Neural cell (in vitro differentiated cells): ENCODE measurements around the gene RCE1. TPM values are rescaled to one million over a fixed set of nuclear protein-coding genes. Genes with fewer than 3 reads are reported as not detected.

ENCODE experiments used
- H2AFZ ChIP-seq: fragments of 200-600, 300-800 bp; sonication (generic), shearing (Covaris generic); 2 replicates; pipeline ENCODE4 v1.6.0; 2014; ENCODE audit warnings: low read depth, mild to moderate bottlenecking, antibody characterized with exemption, low read length, moderate library complexity
- H3F3A ChIP-seq: fragments of 200-600 bp; shearing (Covaris generic); 2 replicates; pipeline ENCODE4 v1.6.1; 2016; ENCODE audit warnings: mild to moderate bottlenecking, moderate library complexity, mixed read lengths, antibody characterized with exemption, low read length; ENCODE audit not compliant: insufficient read depth, poor library complexity, severe bottlenecking
- H3K27ac ChIP-seq: fragments of 200-600, 300-800 bp; sonication (generic), shearing (Covaris generic); 2 replicates; pipeline ENCODE4 v1.5.1; 2014; ENCODE audit warnings: mild to moderate bottlenecking, low read length, moderate library complexity
- H3K27me3 ChIP-seq: fragments of 300-800, 200-600 bp; sonication (generic), shearing (Covaris generic); 2 replicates; pipeline ENCODE4 v1.6.0; 2014; ENCODE audit warnings: mild to moderate bottlenecking, low read depth, low read length, moderate library complexity; ENCODE audit not compliant: insufficient read depth
- H3K36me3 ChIP-seq: fragments of 300-800, 200-600 bp; sonication (generic), shearing (Covaris generic); 2 replicates; pipeline ENCODE4 v1.5.1; 2014; ENCODE audit warnings: mild to moderate bottlenecking, antibody characterized with exemption, low read length, moderate library complexity; ENCODE audit not compliant: insufficient read depth
- H3K4me2 ChIP-seq: fragments of 300-800, 200-600 bp; sonication (generic), shearing (Covaris generic); 2 replicates; pipeline ENCODE4 v1.6.0; 2014; ENCODE audit warnings: mild to moderate bottlenecking, low read length
- H3K4me3 ChIP-seq: fragments of 300-800, 200-600 bp; sonication (generic), shearing (Covaris generic); 2 replicates; pipeline ENCODE4 v1.5.1; 2014; ENCODE audit warnings: mild to moderate bottlenecking, low read length, moderate library complexity
- H3K79me2 ChIP-seq: fragments of 200-600 bp; shearing (Covaris generic); replicated peaks from 2 replicates; pipeline ENCODE4 v1.6.0; 2014; ENCODE audit warnings: mild to moderate bottlenecking, low read length, moderate library complexity; ENCODE audit not compliant: insufficient read depth
- H3K9ac ChIP-seq: fragments of 300-800, 200-600 bp; sonication (generic), shearing (Covaris generic); 2 replicates; pipeline ENCODE4 v1.6.1; 2016; ENCODE audit warnings: mild to moderate bottlenecking, low read length, mixed read lengths
- H3K9me2 ChIP-seq: fragments of 200-600 bp; shearing (Covaris generic); 2 replicates; pipeline ENCODE4 v1.6.1; 2016; ENCODE audit warnings: mild to moderate bottlenecking, low read length, mixed read lengths; ENCODE audit not compliant: insufficient read depth
- H3K9me3 ChIP-seq: fragments of 200-600, 300-800 bp; sonication (generic), shearing (Covaris generic); 2 replicates; pipeline ENCODE4 v1.6.1; 2016; ENCODE audit warnings: mild to moderate bottlenecking, mixed run types, low read length, moderate library complexity, mixed read lengths
- H4K20me1 ChIP-seq: fragments of 200-600 bp; shearing (Covaris generic); 2 replicates; pipeline ENCODE4 v1.6.1; 2016; ENCODE audit warnings: mild to moderate bottlenecking, mixed run types; ENCODE audit not compliant: insufficient read depth
- CTCF ChIP-seq: fragments of 450-650 bp; IDR thresholded peaks from 2 replicates; pipeline ENCODE4 v1.5.1; 2014; ENCODE audit warnings: antibody characterized with exemption, mild to moderate bottlenecking, moderate library complexity; ENCODE audit not compliant: poor library complexity, severe bottlenecking
- EP300 ChIP-seq: fragments of 450-650 bp; conservative IDR thresholded peaks from 2 replicates; pipeline ENCODE4 v1.6.1; 2014; ENCODE audit warnings: antibody characterized with exemption, mild to moderate bottlenecking, moderate library complexity; ENCODE audit not compliant: poor library complexity, severe bottlenecking
- EZH2 ChIP-seq: fragments of 200-600, 300-800 bp; shearing (Covaris generic), sonication (generic); IDR thresholded peaks from 2 replicates; pipeline ENCODE4 v1.6.1; 2014; ENCODE audit warnings: antibody characterized with exemption, low read length, borderline replicate concordance, mild to moderate bottlenecking; ENCODE audit not compliant: insufficient read depth, poor library complexity, severe bottlenecking
- MXI1 ChIP-seq: fragments of 450-650 bp; conservative IDR thresholded peaks from 2 replicates; pipeline ENCODE4 v1.6.1; 2014; ENCODE audit warnings: antibody characterized with exemption, mild to moderate bottlenecking; ENCODE audit not compliant: poor library complexity, severe bottlenecking
- POLR2AphosphoS5 ChIP-seq: IDR thresholded peaks from 2 replicates; pipeline ENCODE4 v1.6.1; 2012
- RAD21 ChIP-seq: fragments of 450-650 bp; conservative IDR thresholded peaks from 2 replicates; pipeline ENCODE4 v1.6.1; 2014; ENCODE audit warnings: antibody characterized with exemption, mild to moderate bottlenecking, moderate library complexity
- REST ChIP-seq: IDR thresholded peaks from 2 replicates; pipeline ENCODE4 v1.6.1; 2012; ENCODE audit warnings: borderline replicate concordance
- SMC3 ChIP-seq: fragments of 450-650 bp; conservative IDR thresholded peaks from 2 replicates; pipeline ENCODE4 v1.6.1; 2014; ENCODE audit warnings: antibody characterized with exemption, mild to moderate bottlenecking, moderate library complexity; ENCODE audit not compliant: poor library complexity
- TAF1 ChIP-seq: IDR thresholded peaks from 2 replicates; pipeline ENCODE4 v1.6.1; 2012; ENCODE audit warnings: low read depth
- polyA plus RNA-seq: library from polyadenylated mRNA; depleted of rRNA; stranded (reverse); fragments of >200 nt; gene quantifications from 2 replicates; pipeline ENCODE4 v1.2.3, GENCODE V29; 2014

RCE1 gene
- polyA plus RNA-seq, 1 donor from 2014 or later: 50.5 TPM

GRCh38 chr11:66870616-66871520 is 27.6 kb downstream of the RCE1 start:
- Histone ChIP-seq H2AFZ (no peak overlapping the region), H3K4me2 (no peak overlapping the region), H3K79me2 (no peaks in the 10 kb centered on the region), H4K20me1 (no peaks in the 10 kb centered on the region), H3K27ac (no peak overlapping the region), H3K9me3 (no peaks in the 10 kb centered on the region), H3K9me2 (no peaks in the 10 kb centered on the region), H3K36me3 (no peaks in the 10 kb centered on the region), H3K9ac (no peak overlapping the region), H3K27me3 (no peaks in the 10 kb centered on the region), H3F3A (no peaks in the 10 kb centered on the region), H3K4me3 (no peak overlapping the region)
- no peak for TF ChIP-seq MXI1
- no peak for TF ChIP-seq TAF1
- no peak for TF ChIP-seq CTCF
- no peak for TF ChIP-seq POLR2AphosphoS5
- TF ChIP-seq EP300: no peak
- TF ChIP-seq RAD21: no peak

GRCh38 chr11:66871521-66871901 is 28.3 kb downstream of the RCE1 start:
- no peak overlapping the region for H3K27ac ChIP-seq
- no peak overlapping the region for H2AFZ ChIP-seq
- TF ChIP-seq SMC3 (no peak), RAD21 (no peak), CTCF (no peak), REST (no peak), MXI1 (no peak), EZH2 (no peak), TAF1 (no peak), POLR2AphosphoS5 (no peak), EP300 (no peak)
- H3K4me3 ChIP-seq: no peak overlapping the region
- H4K20me1 ChIP-seq: no peaks in the 10 kb centered on the region
- no peaks in the 10 kb centered on the region for H3K9me2 ChIP-seq
- no peaks in the 10 kb centered on the region for H3K9me3 ChIP-seq
- no peaks in the 10 kb centered on the region for H3K27me3 ChIP-seq
- H3K4me2 ChIP-seq: no peak overlapping the region
- H3K9ac ChIP-seq: no peak overlapping the region
- H3F3A ChIP-seq: no peaks in the 10 kb centered on the region
- no peaks in the 10 kb centered on the region for H3K36me3 ChIP-seq
- H3K79me2 ChIP-seq: no peaks in the 10 kb centered on the region
